Suppressor macrophage (primary cell): ENCODE results near the gene KCNH1.
A peak's percentile ranks its signal among the peaks of the same experiment; 100 is the strongest.

Experiments used
- DNase-seq, 4 experiments: peaks; one replicate each; pipeline ENCODE4 v3.0.0-alpha.2; 2020 to 2022

The KCNH1 gene

GRCh38 chr1:210792250-210793102, 341.5 kb downstream of the KCNH1 start:
- DNase-seq: no peak

- no peak for DNase-seq
Observed at GRCh38 chr1:210790196-210790595, 343.8 kb downstream of the KCNH1 start.

GRCh38 chr1:210787800-210788199, 346.1 kb downstream of the KCNH1 start:
- no peak for DNase-seq

GRCh38 chr1:210786546-210786945, 347.4 kb downstream of the KCNH1 start:
- DNase-seq: no peak

GRCh38 chr1:210783925-210784324, 350.0 kb downstream of the KCNH1 start:
- no peak for DNase-seq

DNA sequence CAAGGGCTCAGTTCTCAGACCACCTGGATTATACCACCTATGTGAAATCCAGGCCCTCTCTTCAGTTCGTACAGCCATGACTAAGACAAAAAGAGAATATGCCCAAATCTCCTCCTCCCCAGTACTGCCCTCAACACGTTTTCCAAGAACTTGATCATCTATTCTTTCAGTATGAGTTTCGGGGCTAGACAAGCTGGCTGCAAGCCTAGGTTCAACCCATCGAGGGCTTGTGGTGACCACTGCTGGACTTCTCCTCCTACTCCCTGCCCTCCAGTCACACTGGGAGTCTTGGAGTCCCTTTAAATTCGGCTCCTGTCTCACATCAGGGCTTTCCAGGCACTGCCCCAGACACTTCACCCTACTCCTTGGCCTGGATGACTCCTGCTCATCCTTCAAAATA, 352.3 kb downstream of the KCNH1 start:
- DNase-seq: no peak

DNA sequence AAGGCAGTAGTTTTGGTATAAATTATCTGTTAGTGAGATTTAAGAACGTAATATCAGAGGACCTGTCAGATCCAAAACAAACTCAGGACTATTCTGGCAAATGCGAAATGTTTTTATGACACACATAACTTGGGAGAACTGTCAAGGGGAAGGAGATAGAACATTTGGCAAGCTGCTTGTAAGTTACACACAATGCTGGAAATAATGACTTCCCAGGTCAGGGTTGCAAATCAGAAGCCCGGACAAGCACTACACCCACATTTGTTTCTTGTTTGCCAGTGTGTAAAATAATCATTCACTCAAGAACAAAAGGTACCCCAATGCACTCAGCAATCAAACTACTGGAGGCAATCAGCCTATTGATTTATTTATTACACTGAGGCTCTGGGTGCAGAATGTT, 354.7 kb downstream of the KCNH1 start:
- DNase-seq: no peak

GRCh38 chr1:210777914-210778313, 356.0 kb downstream of the KCNH1 start:
- DNase-seq: no peak

DNA sequence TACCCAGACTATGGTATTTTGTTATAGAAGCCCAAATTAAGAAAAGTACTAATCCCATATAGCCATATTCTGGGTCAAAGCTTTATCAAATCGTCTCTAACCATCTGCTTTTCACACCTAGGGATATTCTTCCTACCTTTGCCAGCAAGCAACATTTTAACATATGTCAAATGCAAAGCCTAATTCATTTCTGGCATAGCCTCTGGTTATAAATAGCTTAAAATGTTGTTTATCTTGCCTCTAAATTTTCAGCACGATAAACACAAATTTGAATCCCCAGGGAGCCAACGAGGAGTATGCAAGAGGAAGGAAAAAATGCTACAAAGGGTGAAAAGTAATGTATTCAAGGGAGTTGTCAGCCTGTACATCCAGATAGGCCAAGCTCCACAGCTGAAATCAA, 357.2 kb downstream of the KCNH1 start:
- no peak for DNase-seq

DNA sequence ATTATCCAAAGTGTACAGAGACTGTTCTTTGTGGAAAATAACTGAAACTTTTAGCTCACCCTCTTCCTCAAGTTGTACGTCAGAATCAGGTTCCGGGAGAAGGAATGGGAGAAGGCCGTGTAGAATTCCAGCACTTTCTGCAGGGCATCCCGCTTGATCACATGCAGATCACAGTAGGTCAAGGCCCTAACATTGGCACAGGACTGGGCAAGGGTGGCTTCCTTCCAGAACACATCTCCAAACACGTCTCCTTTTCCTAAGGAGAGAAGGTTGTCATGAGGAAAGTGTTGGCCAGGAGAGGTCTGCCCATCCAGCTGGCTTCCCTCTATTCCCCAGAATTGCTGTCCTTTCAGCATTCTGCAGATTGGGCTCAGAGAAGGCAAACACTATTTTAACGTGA, 358.7 kb downstream of the KCNH1 start:
- DNase-seq: no peak

- no peak for DNase-seq
Observed at GRCh38 chr1:210773450-210773849, 360.5 kb downstream of the KCNH1 start.

DNA sequence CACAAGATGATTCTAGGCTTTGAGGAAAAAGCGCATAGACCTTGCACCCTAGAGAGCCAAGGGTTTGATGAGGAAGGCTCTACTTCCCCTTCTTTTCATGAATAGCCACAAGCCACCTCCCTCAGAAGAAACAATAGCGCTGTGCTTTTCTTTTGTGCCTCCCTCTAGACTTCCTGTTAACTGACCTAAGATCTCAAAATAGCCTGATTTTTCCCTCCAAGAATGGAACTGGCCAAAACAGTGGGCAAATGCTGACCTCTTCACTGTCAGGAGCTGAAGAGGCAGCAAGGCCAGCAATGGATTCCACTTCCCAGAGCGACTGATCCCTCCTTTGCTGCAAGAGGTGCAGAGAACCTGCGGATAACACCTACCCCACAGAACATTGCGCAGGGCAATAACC, 362.8 kb downstream of the KCNH1 start:
- DNase-seq: peak in 3 of 4 experiments; percentile 4 to 10 (median 6)

- DNase-seq: no peak
Observed at GRCh38 chr1:210770396-210770984, 363.5 kb downstream of the KCNH1 start.

DNA sequence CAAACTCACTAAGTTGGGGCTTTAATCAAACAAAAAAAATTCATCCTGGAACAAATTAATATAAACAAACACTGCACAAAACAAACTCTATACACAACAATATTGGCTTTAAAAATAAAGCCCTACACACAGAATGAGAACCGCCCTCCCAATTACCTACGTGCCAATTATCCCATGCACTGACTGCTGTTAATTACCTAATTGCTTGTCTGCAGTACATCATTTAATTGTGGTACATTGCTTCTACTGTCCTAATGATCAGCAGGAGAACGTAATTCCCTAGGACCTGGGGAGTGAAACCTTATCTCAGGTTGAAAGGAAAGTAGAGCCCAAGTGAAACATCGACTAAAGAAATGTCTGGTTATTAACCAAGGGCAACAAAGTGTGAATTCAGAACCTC, 364.5 kb downstream of the KCNH1 start:
- DNase-seq: no peak

DNA sequence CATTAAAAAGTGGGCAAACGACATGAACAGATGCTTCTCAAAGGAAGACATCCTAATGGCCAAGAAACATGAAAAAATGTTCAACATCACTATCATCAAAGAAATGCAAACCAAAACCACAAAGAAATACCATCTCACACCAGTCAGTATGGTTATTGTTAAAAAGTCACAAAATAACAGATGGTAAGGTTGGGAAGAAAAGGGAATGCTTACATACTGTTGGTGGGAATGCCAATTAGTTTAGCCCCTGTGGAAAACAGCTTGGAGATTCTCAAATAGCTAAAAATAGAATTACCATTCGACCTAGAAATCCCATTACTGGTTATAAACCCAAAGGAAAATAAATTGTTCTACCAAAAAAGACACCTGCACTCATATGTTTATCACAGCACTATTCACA, 369.4 kb downstream of the KCNH1 start:
- no peak for DNase-seq

DNA sequence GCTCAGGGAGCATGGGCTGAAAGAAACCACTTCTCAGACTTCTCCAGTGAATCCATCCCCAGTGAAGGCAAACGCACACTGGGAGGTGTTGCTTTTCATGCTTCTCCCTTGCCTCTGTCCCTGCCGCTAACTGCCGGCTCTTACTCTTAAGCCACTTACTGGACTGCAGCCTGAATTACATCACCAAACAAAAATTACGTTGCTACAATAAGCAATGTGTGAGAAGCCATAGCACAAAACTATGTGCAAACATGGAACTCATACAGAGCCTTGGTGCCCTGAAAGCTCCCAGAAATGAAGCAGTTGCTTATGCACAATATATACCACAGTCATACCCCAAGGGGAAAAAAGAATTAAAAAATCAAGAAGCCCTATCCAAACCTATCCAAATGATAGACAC, 375.2 kb downstream of the KCNH1 start:
- DNase-seq: no peak

DNA sequence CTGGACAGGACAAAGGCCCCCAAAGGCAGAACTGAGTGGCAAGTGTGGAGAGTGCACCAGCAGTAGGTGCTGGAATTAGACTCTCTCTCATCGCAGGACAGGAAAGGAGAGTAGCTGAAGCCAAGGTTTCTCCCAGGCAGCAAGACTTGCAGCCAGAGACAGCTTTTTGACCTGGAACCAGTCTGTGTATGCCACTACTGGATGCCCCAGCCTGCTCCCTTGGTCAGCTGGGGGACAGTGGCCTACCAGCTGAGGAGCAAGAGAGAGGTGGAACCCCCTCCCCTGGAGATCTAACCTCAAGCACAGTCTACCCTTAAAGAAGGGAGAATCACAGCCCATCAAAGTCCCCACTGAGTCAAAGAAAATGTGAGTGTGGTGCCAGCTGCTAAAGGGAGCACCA, 375.7 kb downstream of the KCNH1 start:
- no peak for DNase-seq

DNA sequence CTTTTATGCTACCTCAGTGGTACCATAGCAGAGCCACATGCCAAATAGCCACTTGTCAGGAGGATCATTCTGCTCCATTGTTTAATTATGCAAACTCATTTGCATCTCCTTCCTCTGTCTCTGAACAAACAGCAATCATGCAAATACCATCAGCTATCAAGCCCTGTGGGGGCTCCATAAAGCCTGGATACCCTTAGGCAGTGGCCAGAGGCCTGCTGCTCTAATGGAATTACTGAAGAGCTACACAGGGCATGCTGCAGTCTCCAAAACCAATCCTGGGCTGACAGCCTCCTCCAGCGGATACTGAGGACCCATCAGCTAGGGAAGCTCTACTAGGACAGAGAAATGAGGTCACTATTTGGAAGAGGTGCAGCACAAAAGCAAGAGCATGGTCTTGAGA, 376.3 kb downstream of the KCNH1 start:
- DNase-seq: no peak

DNA sequence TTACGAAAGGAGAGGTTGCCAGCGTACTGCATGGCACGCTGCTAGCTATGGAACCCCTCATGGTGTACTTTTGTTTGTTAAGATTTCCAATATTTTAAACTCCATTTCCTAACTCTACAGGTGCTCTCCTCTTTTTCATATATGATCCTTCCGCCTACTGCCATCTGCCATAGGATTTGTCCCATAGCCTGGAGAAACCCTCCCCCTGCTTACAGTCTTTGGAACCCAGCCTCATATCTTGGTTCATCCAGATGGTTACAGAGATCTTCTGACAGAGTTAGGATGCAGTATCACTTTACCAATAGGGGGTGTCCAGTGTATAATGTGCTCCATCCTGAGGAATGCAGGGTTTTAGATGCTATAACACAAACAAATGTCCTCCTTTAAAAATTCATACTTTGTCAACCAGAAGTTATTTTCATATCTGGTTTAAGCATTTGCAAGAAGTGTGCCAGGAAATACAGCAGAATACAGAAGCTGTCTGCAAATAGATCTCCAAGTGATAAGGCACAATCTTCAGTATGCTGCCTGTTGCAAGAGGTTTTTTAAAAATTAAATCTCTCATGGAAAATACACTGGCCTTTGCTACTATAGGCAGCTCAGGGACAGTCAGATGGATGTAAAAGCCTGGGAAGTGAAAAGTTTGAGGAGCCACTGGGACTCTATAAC, 377.8 kb downstream of the KCNH1 start:
- DNase-seq: no peak

- no peak for DNase-seq
Observed at GRCh38 chr1:210754878-210755665, 378.9 kb downstream of the KCNH1 start.

- DNase-seq: no peak
Observed at GRCh38 chr1:210751911-210752310, 382.0 kb downstream of the KCNH1 start.

DNA sequence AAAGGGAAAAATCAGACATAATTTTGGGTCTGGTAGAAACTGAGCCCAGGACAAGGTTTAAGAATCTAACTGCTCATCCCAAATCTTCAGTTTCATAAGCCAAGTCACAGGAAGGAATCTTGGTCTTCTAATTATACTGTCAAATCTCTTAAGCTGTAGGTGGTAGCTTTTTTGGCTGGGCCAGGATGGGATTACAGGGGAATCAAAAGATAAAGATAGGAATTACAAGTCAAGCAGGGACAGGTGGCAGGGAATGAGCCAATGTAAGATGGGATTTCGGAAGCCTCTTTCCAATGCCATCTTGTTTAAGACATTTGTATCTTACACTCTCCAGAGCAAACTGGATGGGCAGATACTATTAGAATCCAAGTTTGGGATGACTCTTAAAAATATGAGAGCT, 383.5 kb downstream of the KCNH1 start:
- no peak for DNase-seq

DNA sequence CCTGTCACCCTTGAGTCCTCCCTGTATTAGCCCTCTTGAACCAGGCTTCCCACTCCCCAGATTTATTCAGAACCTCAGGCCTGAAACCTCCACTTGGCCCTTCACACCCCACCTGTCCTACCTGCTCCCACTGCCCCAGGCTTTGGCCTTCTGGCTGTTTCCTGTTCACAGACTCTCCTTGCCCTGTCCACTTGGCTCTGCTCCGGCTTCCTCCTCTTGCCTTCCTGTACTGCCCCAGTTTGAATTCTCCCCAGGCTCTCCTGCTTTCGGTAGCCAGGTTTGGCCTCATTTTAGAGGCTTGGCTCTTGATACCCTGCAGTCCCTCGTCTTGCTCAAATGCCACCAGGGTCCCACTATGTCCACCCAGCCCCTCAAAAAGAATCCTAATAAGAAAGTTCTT, 385.2 kb downstream of the KCNH1 start:
- no peak for DNase-seq
